K562 (cell line): ENCODE measurements around the gene SLC25A34. TPM values are rescaled to one million over a fixed set of nuclear protein-coding genes. Genes with fewer than 3 reads are reported as not detected.

Experiments
- ATAC-seq: fragments of 200-7000 bp; cut with Tn5 transposase; 3 replicates; pipeline ENCODE4 v1.9.1; 2020; ENCODE audit warnings: moderate library complexity
- BruUV-seq: library from RNA; stranded (reverse); fragments of 400-500 nt; replicated peaks from 2 replicates; lab custom pipeline; 2021; lab: Mats Ljungman, UMichigan
- CTCF ChIA-PET: fragments of 300-600 bp; formaldehyde crosslinking; extraction: SDS; loops from one replicate; lab custom pipeline; 2021; ENCODE audit warnings: low intra/inter-chr PET ratio; lab: Yijun Ruan, JAX
- POLR2A ChIA-PET: fragments of 300-600, 350-650 bp; sonication (Branson Sonifier 250); formaldehyde crosslinking; extraction: SDS; loops from one replicate; lab custom pipeline; 2021; ENCODE audit warnings: antibody characterized with exemption, inconsistent platforms; lab: Yijun Ruan, JAX
- DNase-seq, 4 experiments: peaks; one replicate each; pipeline versions ENCODE4 v3.0.0 to v3.0.0-alpha.2; 2011 to 2018; ENCODE audit warnings: low spot score in 3 of 4, mixed read lengths in 3 of 4; ENCODE audit errors: extremely low read depth in 1 of 4
- FAIRE-seq: peaks from 2 replicates; lab custom pipeline; 2011; peaks lifted over from hg19 to GRCh38; lab: Jason Lieb, UNC
- H2AFZ ChIP-seq: 2 replicates; pipeline ENCODE4 v1.6.0; 2011; ENCODE audit warnings: low read depth, low read length, control low read depth, inconsistent platforms
- H3K27ac ChIP-seq: fragments of 200-600 bp; 3 replicates; pipeline ENCODE4 v1.8.0; 2011; ENCODE audit warnings: low read depth, mild to moderate bottlenecking, control low read depth, inconsistent platforms, low read length, moderate library complexity, mixed read lengths; ENCODE audit errors: extremely low read depth
- H3K27me3 ChIP-seq, 2 experiments: fragments of 300-600 bp in 1 of 2; 2 replicates in 1 of 2; 3 replicates in 1 of 2; pipeline versions ENCODE4 v1.6.0 to v1.8.0; 2011; ENCODE audit warnings: inconsistent platforms in 2 of 2, low read length in 2 of 2, mild to moderate bottlenecking in 1 of 2, mixed read lengths in 1 of 2, moderate library complexity in 1 of 2; ENCODE audit not compliant: control insufficient read depth in 2 of 2, insufficient read depth in 2 of 2
- H3K36me3 ChIP-seq: fragments of 300-600 bp; 3 replicates; pipeline ENCODE4 v1.8.0; 2011; ENCODE audit warnings: mild to moderate bottlenecking, low read length, inconsistent platforms; ENCODE audit not compliant: control insufficient read depth, insufficient read depth
- H3K4me1 ChIP-seq, 2 experiments: fragments of 200-600 bp in 1 of 2; replicated peaks in 1 of 2; 2 replicates in 1 of 2; 3 replicates in 1 of 2; pipeline versions ENCODE4 v1.5.1 to v1.8.0; 2011; ENCODE audit warnings: inconsistent platforms in 2 of 2, low read length in 2 of 2, mild to moderate bottlenecking in 1 of 2, mixed read lengths in 1 of 2, moderate library complexity in 1 of 2; ENCODE audit not compliant: control insufficient read depth in 2 of 2, insufficient read depth in 2 of 2
- H3K4me2 ChIP-seq: 2 replicates; pipeline ENCODE4 v1.6.1; 2011; ENCODE audit warnings: low read length, control low read depth, inconsistent platforms, mixed read lengths; ENCODE audit not compliant: insufficient read depth
- H3K4me3 ChIP-seq: fragments of 200-600 bp; sonication (generic), shearing (Covaris generic); 2 replicates; pipeline ENCODE4 v1.5.1; 2016; ENCODE audit warnings: control low read depth, inconsistent platforms
- H3K79me2 ChIP-seq: fragments of 200-600 bp; 3 replicates; pipeline ENCODE4 v1.8.0; 2011; ENCODE audit warnings: low read length, inconsistent platforms; ENCODE audit not compliant: control insufficient read depth, insufficient read depth
- H3K9ac ChIP-seq, 2 experiments: 2 replicates each; pipeline versions ENCODE4 v1.6.0 to v1.6.1; 2011; ENCODE audit warnings: low read depth in 2 of 2, low read length in 2 of 2, control low read depth in 1 of 2, inconsistent platforms in 1 of 2, mild to moderate bottlenecking in 1 of 2, mixed read lengths in 1 of 2; ENCODE audit not compliant: insufficient read depth in 1 of 2
- H3K9me1 ChIP-seq: one replicate; pipeline ENCODE4 v1.6.0; 2011; ENCODE audit warnings: inconsistent platforms, mild to moderate bottlenecking, low read length, moderate library complexity; ENCODE audit not compliant: control insufficient read depth, insufficient read depth
- H3K9me3 ChIP-seq: replicated peaks from 2 replicates; pipeline ENCODE4 v1.5.1; 2011; ENCODE audit warnings: low read depth, low read length, inconsistent platforms; ENCODE audit not compliant: control insufficient read depth, insufficient read depth
- H4K20me1 ChIP-seq: replicated peaks from 2 replicates; pipeline ENCODE4 v1.6.1; 2011; ENCODE audit warnings: low read length, inconsistent platforms, mixed read lengths; ENCODE audit not compliant: control insufficient read depth, insufficient read depth
- ADNP ChIP-seq: fragments of 200-800 bp; sonication (Bioruptor generic); IDR thresholded peaks from 2 replicates; pipeline ENCODE4 v1.6.1; 2016; ENCODE audit warnings: missing genetic modification characterization, missing compliant biosample characterization
- BCOR ChIP-seq: fragments of 450-650 bp; IDR thresholded peaks from 2 replicates; pipeline ENCODE4 v1.6.1; 2016
- KDM1A ChIP-seq, 2 experiments: fragments of 450-650 bp; IDR thresholded peaks; 2 replicates each; pipeline ENCODE4 v1.6.1; 2016; ENCODE audit warnings: mild to moderate bottlenecking in 2 of 2
- RBM25 ChIP-seq: fragments of 200-400 bp; formaldehyde crosslinking; IDR thresholded peaks from 2 replicates; pipeline ENCODE4 v1.6.1; 2018; ENCODE audit warnings: low read length, low read depth, moderate library complexity; ENCODE audit not compliant: severe bottlenecking
- SETDB1 ChIP-seq: IDR thresholded peaks from one replicate; pipeline ENCODE4 v1.6.1; 2012; ENCODE audit warnings: low read length, control low read depth, inconsistent platforms
- ZNF121 ChIP-seq: sonication (generic); formaldehyde crosslinking; conservative IDR thresholded peaks from 2 replicates; pipeline ENCODE4 v1.8.0; 2022; ENCODE audit warnings: missing genetic modification reagents
- WGBS: fragments of 100-300 bp; shearing (Covaris generic); methylation state at CpG from one replicate; pipeline ENCODE4 v1.1.6; 2016; ENCODE audit warnings: low coverage, mixed read lengths; ENCODE audit not compliant: insufficient coverage; ENCODE audit errors: missing lambda C conversion rate; 5-methylcytosine and 5-hydroxymethylcytosine counted together
- in situ Hi-C: fragments of 300-500 bp; cut with MboI; formaldehyde crosslinking; loops from 4 replicates; pipeline ENCODE4 v1.15.0; 2018; ENCODE audit warnings: inconsistent platforms, mixed read lengths
- intact Hi-C: fragments of 100-400 bp; cut with micrococcal nuclease; formaldehyde crosslinking; loops from 2 replicates; pipeline ENCODE4 v1.14.2; 2022
- polyA plus RNA-seq, 8 experiments: library from polyadenylated mRNA; depleted of rRNA in 4 of 8; stranded (reverse) in 5 of 8; unstranded in 3 of 8; fragments of >200 nt; fragmentation: Nextera tagmentation in 2 of 8; fragmentation: Illumina TruSeq in 1 of 8; extraction: Ambion mirVana in 2 of 8; extraction: Trizol in 1 of 8; gene quantifications; 2 replicates each; pipeline versions ENCODE4 v1.2.1 to v1.2.3, GENCODE V29; 2011 to 2014; ENCODE audit warnings: inconsistent platforms in 1 of 8, missing spikeins in 1 of 8
- total RNA-seq, 7 experiments: library from RNA; depleted of rRNA in 6 of 7; stranded (reverse); fragments of >200 nt in 6 of 7; fragmentation: Illumina TruSeq in 2 of 7; extraction: Trizol in 2 of 7; gene quantifications; 2 replicates each; pipeline versions ENCODE4 v1.2.1 to v1.2.3, GENCODE V29; 2011 to 2021; ENCODE audit warnings: low replicate concordance in 1 of 7

Gene SLC25A34
- total and polyA plus RNA-seq, 9 of the 15 experiments (the other 6 are each of a cell fraction or from before 2014, with no cell fraction given) = 0.01 to 0.57 (median 0.16) TPM

DNA sequence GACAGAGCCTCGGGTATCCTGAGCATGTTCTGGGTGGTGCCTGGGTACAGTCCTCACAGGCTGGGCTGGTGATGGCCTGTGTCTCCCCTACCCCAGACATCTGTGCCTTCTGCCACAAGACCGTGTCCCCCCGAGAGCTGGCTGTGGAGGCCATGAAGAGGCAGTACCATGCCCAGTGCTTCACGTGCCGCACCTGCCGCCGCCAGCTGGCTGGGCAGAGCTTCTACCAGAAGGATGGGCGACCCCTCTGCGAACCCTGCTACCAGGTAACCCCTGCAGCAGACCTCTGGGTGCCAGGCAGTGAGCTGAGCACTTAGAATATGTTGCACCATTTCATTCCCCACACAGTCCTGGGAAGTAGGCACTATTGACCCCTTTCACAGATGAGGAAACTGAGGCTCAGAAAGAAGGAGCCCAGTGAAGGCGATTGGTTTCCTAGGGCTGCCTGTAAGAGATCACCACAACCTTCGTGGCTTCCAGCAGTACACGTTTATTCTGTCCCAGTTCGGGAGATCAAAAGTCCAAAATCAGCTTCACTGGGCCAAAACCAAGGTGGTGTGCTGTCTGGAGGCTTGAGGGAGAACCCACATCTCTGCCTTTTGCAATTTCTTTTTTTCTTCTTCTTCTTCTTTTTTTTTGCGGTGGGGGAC lies 34.4 kb downstream of the SLC25A34 start:
- ChIA-PET POLR2A (interaction anchor here (0.6 kb wide), 1 partner anchor 186 kb away, joined by 3 read pairs; no protein-coding TSS in a partner anchor), CTCF (no interaction called here)
- DNase-seq = no peak
- Histone ChIP-seq H3K9ac (no peak overlapping the region), H3K4me3 (no peak overlapping the region), H4K20me1 (0 out of 2 replicates have a peak, but pooled peaks cover 1% of the 10 kb centered on the region), H2AFZ (no peak overlapping the region), H3K27ac (no peak overlapping the region), H3K4me1 (peaks cover 0 to 10% of the 10 kb centered on the region in 2 experiments; a peak in 3 of 5 replicates), H3K27me3 (peaks cover 27 to 65% of the 10 kb centered on the region in 2 experiments), H3K79me2 (no peaks in the 10 kb centered on the region), H3K4me2 (no peak overlapping the region), H3K36me3 (no peaks in the 10 kb centered on the region), H3K9me1 (no peaks in the 10 kb centered on the region), H3K9me3 (no peaks in the 10 kb centered on the region; the same call in 1 of the 2 replicates)
- intact Hi-C loops (no loop called here), in situ Hi-C loops (no loop called here)
- TF ChIP-seq KDM1A (IDR thresholded peaks at IDR 0.05) (peak; percentile 22 to 38; a peak in 1 of 4 replicates), SETDB1 (no peak), BCOR (peak; percentile 71; the same call in 1 of the 2 replicates), ADNP (peak; percentile 75), RBM25 (peak; percentile 73), ZNF121 (CRISPR knock-in tag) (0 out of 2 replicates have a peak, but pooled peaks have one; percentile 6)
- no TSS peak for BruUV-seq
- no peak for FAIRE-seq
- ATAC-seq = no peak
- 8% methylated on average over 14 of the region's 14 CpGs for WGBS
